Karpas-422 (cell line): ENCODE measurements around the gene SLC25A45. TPM values are rescaled to one million over a fixed set of nuclear protein-coding genes. Genes with fewer than 3 reads are reported as not detected.
A peak's percentile ranks its signal among the peaks of the same experiment; 100 is the strongest.
"Not testable (repeated sequence)": the region's sequence is repeated elsewhere in the genome, so short reads cannot be mapped to it uniquely, and the experiment has no call there.

Experiments used
- DNase-seq: peaks from one replicate; pipeline ENCODE4 v3.0.0-alpha.2; 2015
- H2AFZ ChIP-seq: fragments of 200-600 bp; sonication (generic); 2 replicates; pipeline ENCODE4 v1.6.1; 2014; ENCODE audit warnings: antibody characterized with exemption, low read length, mixed read lengths
- H3K27ac ChIP-seq: fragments of 200-600 bp; sonication (generic); 2 replicates; pipeline ENCODE4 v1.5.1; 2014; ENCODE audit warnings: mild to moderate bottlenecking, low read length, moderate library complexity
- H3K27me3 ChIP-seq: fragments of 200-600 bp; sonication (generic); 2 replicates; pipeline ENCODE4 v1.6.1; 2014; ENCODE audit warnings: low read length, mixed read lengths
- H3K36me3 ChIP-seq: fragments of 200-600 bp; sonication (generic); 2 replicates; pipeline ENCODE4 v1.6.1; 2014; ENCODE audit warnings: low read length, mixed read lengths; ENCODE audit not compliant: insufficient read depth
- H3K4me1 ChIP-seq: fragments of 200-600 bp; sonication (generic); 2 replicates; pipeline ENCODE4 v1.6.1; 2014; ENCODE audit warnings: mild to moderate bottlenecking, low read length, mixed read lengths
- H3K4me2 ChIP-seq: fragments of 200-600 bp; sonication (generic); 2 replicates; pipeline ENCODE4 v1.6.1; 2014; ENCODE audit warnings: low read length, low read depth, mild to moderate bottlenecking; ENCODE audit not compliant: poor library complexity, severe bottlenecking
- H3K4me3 ChIP-seq: fragments of 200-600 bp; sonication (generic); 2 replicates; pipeline ENCODE4 v1.5.1; 2014; ENCODE audit warnings: mild to moderate bottlenecking, antibody characterized with exemption, low read length, mixed read lengths
- H3K79me2 ChIP-seq: fragments of 200-600 bp; sonication (generic); 2 replicates; pipeline ENCODE4 v1.6.1; 2014; ENCODE audit warnings: mild to moderate bottlenecking, low read length, mixed read lengths
- H3K9ac ChIP-seq: fragments of 200-600 bp; sonication (generic); 2 replicates; pipeline ENCODE4 v1.6.0; 2014; ENCODE audit warnings: low read length
- H3K9me2 ChIP-seq: fragments of 200-600 bp; sonication (generic), shearing (Covaris generic); replicated peaks from 2 replicates; pipeline ENCODE4 v1.6.0; 2014; ENCODE audit warnings: mild to moderate bottlenecking, low read length, moderate library complexity; ENCODE audit not compliant: insufficient read depth
- H3K9me3 ChIP-seq: fragments of 300-700, 200-600 bp; sonication (generic); 2 replicates; pipeline ENCODE4 v1.6.1; 2014; ENCODE audit warnings: low read length, mixed read lengths
- H4K20me1 ChIP-seq: fragments of 200-600 bp; sonication (generic); 2 replicates; pipeline ENCODE4 v1.6.1; 2014; ENCODE audit warnings: mild to moderate bottlenecking, antibody characterized with exemption, low read length, low read depth; ENCODE audit not compliant: insufficient read depth
- total RNA-seq: library from RNA; depleted of rRNA; stranded (reverse); fragments of >200 nt; shearing (Covaris generic); gene quantifications from 2 replicates; pipeline ENCODE4 v1.2.3, GENCODE V29; 2014; ENCODE audit warnings: low replicate concordance

Gene SLC25A45
- total RNA-seq, 1 experiment from 2014 or later, result 9.7 TPM

GRCh38 chr11:65351511-65351910, 30.9 kb downstream of the SLC25A45 start:
- H3K4me2 ChIP-seq, result no peak overlapping the region
- no peaks in the 10 kb centered on the region for H3K9me3 ChIP-seq
- peaks cover 14% of the 10 kb centered on the region for H3K4me1 ChIP-seq
- no peaks in the 10 kb centered on the region for H4K20me1 ChIP-seq
- no peaks in the 10 kb centered on the region for H3K27me3 ChIP-seq
- H3K36me3 ChIP-seq, result peaks cover 19% of the 10 kb centered on the region; the same call in 1 of the 2 replicates
- no peak overlapping the region; the same call in 1 of the 2 replicates for H3K9ac ChIP-seq
- H3K27ac ChIP-seq, result no peak overlapping the region
- H3K4me3 ChIP-seq, result no peak overlapping the region
- H3K79me2 ChIP-seq, result no peaks in the 10 kb centered on the region
- DNase-seq, result no peak
- H3K9me2 ChIP-seq, result no peaks in the 10 kb centered on the region
- no peak overlapping the region for H2AFZ ChIP-seq

- Histone ChIP-seq H3K4me1 (peaks cover 7% of the 10 kb centered on the region), H3K9me2 (no peaks in the 10 kb centered on the region), H4K20me1 (no peaks in the 10 kb centered on the region), H3K27ac (no peak overlapping the region), H3K4me2 (no peak overlapping the region), H3K36me3 (peaks cover 43% of the 10 kb centered on the region; the same call in 1 of the 2 replicates), H3K27me3 (no peaks in the 10 kb centered on the region), H3K4me3 (no peak overlapping the region), H3K9me3 (no peaks in the 10 kb centered on the region), H3K9ac (no peak overlapping the region), H2AFZ (no peak overlapping the region), H3K79me2 (peaks cover 34% of the 10 kb centered on the region)
- DNase-seq, result no peak
These were observed 40.6 kb downstream of the SLC25A45 start for GRCh38 chr11:65341856-65342255.

DNA sequence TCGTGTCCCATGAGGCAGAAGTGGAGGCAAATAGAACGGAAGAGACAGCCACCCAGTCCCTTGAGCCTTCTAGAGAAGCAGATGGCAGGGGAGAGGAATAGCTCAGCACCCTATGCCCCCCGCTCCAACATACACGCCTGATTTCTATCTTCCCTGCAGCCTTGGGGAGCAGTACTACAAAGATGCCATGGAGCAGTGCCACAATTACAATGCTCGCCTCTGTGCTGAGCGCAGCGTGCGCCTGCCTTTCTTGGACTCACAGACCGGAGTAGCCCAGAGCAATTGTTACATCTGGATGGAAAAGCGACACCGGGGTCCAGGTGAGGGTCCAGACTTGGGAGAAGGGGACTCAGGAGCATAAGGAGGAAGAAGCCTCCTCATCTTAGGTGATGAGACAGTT, 42.2 kb downstream of the SLC25A45 start:
- peaks cover 48% of the 10 kb centered on the region for H3K79me2 ChIP-seq

GRCh38 chr11:65338676-65339075, 43.8 kb downstream of the SLC25A45 start:
- Histone ChIP-seq H2AFZ (no peak overlapping the region), H3K4me1 (peaks cover 18% of the 10 kb centered on the region), H3K79me2 (peaks cover 64% of the 10 kb centered on the region), H3K9ac (no peak overlapping the region), H3K4me2 (no peak overlapping the region), H3K9me2 (no peaks in the 10 kb centered on the region), H3K4me3 (no peak overlapping the region), H3K27me3 (no peaks in the 10 kb centered on the region), H3K36me3 (peaks cover 22% of the 10 kb centered on the region; the same call in 1 of the 2 replicates), H3K9me3 (no peaks in the 10 kb centered on the region), H4K20me1 (no peaks in the 10 kb centered on the region), H3K27ac (no peak overlapping the region)
- no peak for DNase-seq

More for the DNA sequence above, 42.2 kb downstream of the SLC25A45 start:
- Histone ChIP-seq H3K4me3 (no peak overlapping the region), H3K9me3 (no peaks in the 10 kb centered on the region), H4K20me1 (no peaks in the 10 kb centered on the region), H3K9me2 (no peaks in the 10 kb centered on the region), H3K27ac (no peak overlapping the region), H3K36me3 (peaks cover 30% of the 10 kb centered on the region; the same call in 1 of the 2 replicates), H2AFZ (no peak overlapping the region), H3K4me1 (peaks cover 10% of the 10 kb centered on the region), H3K4me2 (no peak overlapping the region), H3K9ac (no peak overlapping the region), H3K27me3 (no peaks in the 10 kb centered on the region)
- DNase-seq, result no peak

GRCh38 chr11:65334696-65335295, 47.6 kb downstream of the SLC25A45 start:
- H3K36me3 ChIP-seq, result no peaks in the 10 kb centered on the region
- no peak overlapping the region for H2AFZ ChIP-seq
- H4K20me1 ChIP-seq, result no peaks in the 10 kb centered on the region
- H3K9me3 ChIP-seq, result no peaks in the 10 kb centered on the region
- DNase-seq, result no peak
- H3K9me2 ChIP-seq, result no peaks in the 10 kb centered on the region
- peak overlapping the region; percentile 77 for H3K4me3 ChIP-seq
- H3K79me2 ChIP-seq, result peaks cover 57% of the 10 kb centered on the region
- peak overlapping the region; percentile 65; the same call in 1 of the 2 replicates for H3K27ac ChIP-seq
- H3K4me1 ChIP-seq, result peaks cover 22% of the 10 kb centered on the region
- H3K27me3 ChIP-seq, result no peaks in the 10 kb centered on the region
- H3K9ac ChIP-seq, result peak overlapping the region; percentile 90
- H3K4me2 ChIP-seq, result peak overlapping the region; percentile 89

- not testable (repeated sequence) for H3K9me2 ChIP-seq, DNase-seq, H3K4me2 ChIP-seq, H3K36me3 ChIP-seq, H3K27ac ChIP-seq, H3K9me3 ChIP-seq, H3K4me3 ChIP-seq, H3K9ac ChIP-seq, H3K27me3 ChIP-seq, H2AFZ ChIP-seq, H4K20me1 ChIP-seq
- peaks cover 27% of the 10 kb centered on the region for H3K4me1 ChIP-seq
- peaks cover 35% of the 10 kb centered on the region for H3K79me2 ChIP-seq
These were observed 49.9 kb downstream of the SLC25A45 start for GRCh38 chr11:65332591-65332990.

DNA sequence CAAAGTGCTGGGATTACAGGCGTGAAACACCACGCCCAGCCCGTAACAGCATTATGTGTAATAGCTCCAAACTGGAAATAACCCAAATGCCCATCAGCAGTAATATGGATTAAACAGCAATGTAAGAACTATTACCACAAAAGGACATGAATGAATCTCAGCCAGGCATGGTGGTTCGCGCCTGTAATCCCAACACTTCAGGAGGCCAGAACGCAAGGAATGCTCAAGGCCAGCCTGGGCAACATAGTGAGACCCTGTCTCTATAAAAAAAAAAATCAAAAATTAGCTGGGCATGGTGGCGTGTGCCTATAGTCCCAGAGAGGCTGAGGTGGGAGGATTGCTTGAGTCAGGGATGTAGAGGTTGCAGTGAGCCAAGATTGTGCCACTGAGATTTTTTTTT, 51.9 kb downstream of the SLC25A45 start:
- H3K27me3 ChIP-seq, result no peaks in the 10 kb centered on the region
- peak overlapping the region; percentile 62 for H3K4me2 ChIP-seq
- no peaks in the 10 kb centered on the region for H3K36me3 ChIP-seq
- no peak overlapping the region for H3K9ac ChIP-seq
- H3K9me3 ChIP-seq, result no peaks in the 10 kb centered on the region
- peaks cover 26% of the 10 kb centered on the region for H3K4me1 ChIP-seq
- H3K79me2 ChIP-seq, result peaks cover 19% of the 10 kb centered on the region
- H3K4me3 ChIP-seq, result no peak overlapping the region
- H3K9me2 ChIP-seq, result no peaks in the 10 kb centered on the region
- no peak for DNase-seq
- H3K27ac ChIP-seq, result no peak overlapping the region
- peak overlapping the region; percentile 85 for H2AFZ ChIP-seq
- no peaks in the 10 kb centered on the region for H4K20me1 ChIP-seq

DNA sequence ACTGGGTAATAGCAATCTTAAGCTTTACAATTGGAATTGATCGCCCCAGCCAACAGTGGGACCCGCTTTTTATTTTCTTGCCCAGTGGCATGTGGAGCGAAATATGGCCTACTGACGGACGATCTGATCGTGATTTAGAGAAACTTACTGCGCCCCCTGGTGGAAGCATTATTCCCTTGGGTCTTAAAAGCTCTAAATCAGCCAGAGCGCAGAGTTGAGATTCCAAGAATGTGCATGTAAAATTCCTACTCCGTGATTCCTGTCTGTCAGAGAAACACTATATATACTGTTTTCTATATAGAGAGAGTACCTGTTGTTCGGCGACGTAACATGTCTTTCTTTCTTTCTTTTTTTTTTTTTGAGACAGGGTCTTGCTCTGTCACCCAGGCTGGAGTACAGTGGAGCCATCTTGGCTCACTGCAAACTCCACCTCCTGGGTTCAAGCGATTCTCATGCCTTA, 52.5 kb downstream of the SLC25A45 start:
- H3K36me3 ChIP-seq, result no peaks in the 10 kb centered on the region
- H2AFZ ChIP-seq, result peak overlapping the region; percentile 85
- H3K9ac ChIP-seq, result peak overlapping the region; percentile 68
- DNase-seq, result peak; percentile 98
- H3K79me2 ChIP-seq, result peaks cover 13% of the 10 kb centered on the region
- H4K20me1 ChIP-seq, result no peaks in the 10 kb centered on the region
- peak overlapping the region; percentile 62 for H3K4me2 ChIP-seq
- peak overlapping the region; percentile 57 for H3K4me3 ChIP-seq
- no peaks in the 10 kb centered on the region for H3K27me3 ChIP-seq
- H3K9me2 ChIP-seq, result no peaks in the 10 kb centered on the region
- peaks cover 20% of the 10 kb centered on the region for H3K4me1 ChIP-seq
- peak overlapping the region; percentile 86 for H3K27ac ChIP-seq
- no peaks in the 10 kb centered on the region for H3K9me3 ChIP-seq
